WTC11 (cell line): ENCODE measurements around the gene MARVELD2.

ENCODE experiments used
- CREB1 ChIP-seq: sonication (generic); formaldehyde crosslinking; IDR thresholded peaks from 2 replicates; pipeline ENCODE4 v1.8.0; 2023; ENCODE audit warnings: mild to moderate bottlenecking, missing genetic modification reagents
- MXD4 ChIP-seq: fragments of 250-450 bp; sonication (Bioruptor Pico); IDR thresholded peaks from 2 replicates; pipeline ENCODE4 v1.8.0; 2021; ENCODE audit warnings: mild to moderate bottlenecking, moderate library complexity, borderline replicate concordance
- NR1H2 ChIP-seq: sonication (generic); formaldehyde crosslinking; IDR thresholded peaks from 2 replicates; pipeline ENCODE4 v1.9.0; 2021; ENCODE audit warnings: mild to moderate bottlenecking, moderate library complexity, missing genetic modification reagents
- TEAD4 ChIP-seq: sonication (generic); formaldehyde crosslinking; IDR thresholded peaks from 2 replicates; pipeline ENCODE4 v1.8.0; 2022; ENCODE audit warnings: mild to moderate bottlenecking, missing genetic modification reagents
- TP53 ChIP-seq: sonication (generic); formaldehyde crosslinking; IDR thresholded peaks from 2 replicates; pipeline ENCODE4 v1.8.1; 2023; ENCODE audit warnings: mild to moderate bottlenecking, missing genetic modification reagents
- ZNF396 ChIP-seq: fragments of 250-450 bp; sonication (Bioruptor Pico); IDR thresholded peaks from 2 replicates; pipeline ENCODE4 v1.8.0; 2021; ENCODE audit warnings: mild to moderate bottlenecking, moderate library complexity, borderline replicate concordance
- ZNF423 ChIP-seq: fragments of 250-450 bp; sonication (Bioruptor Pico); IDR thresholded peaks from 2 replicates; pipeline ENCODE4 v2.1.2; 2022; ENCODE audit warnings: mild to moderate bottlenecking, moderate library complexity
- TF ChIP-seq, protein P1 (sequence below): sonication (generic); formaldehyde crosslinking; IDR thresholded peaks from 2 replicates; pipeline ENCODE4 v1.8.0; 2022; ENCODE audit warnings: mild to moderate bottlenecking, missing genetic modification reagents
- TF ChIP-seq, protein P2 (sequence below): fragments of 200-600 bp; IDR thresholded peaks from 2 replicates; pipeline ENCODE4 v1.8.0; 2022; ENCODE audit warnings: antibody characterized with exemption
- TF ChIP-seq, protein P3 (sequence below): sonication (generic); formaldehyde crosslinking; IDR thresholded peaks from 2 replicates; pipeline ENCODE4 v1.8.1; 2023; ENCODE audit warnings: mild to moderate bottlenecking, missing genetic modification reagents, borderline replicate concordance
- TF ChIP-seq, protein P4 (sequence below): sonication (generic); formaldehyde crosslinking; IDR thresholded peaks from 2 replicates; pipeline ENCODE4 v1.8.1; 2023; ENCODE audit warnings: mild to moderate bottlenecking, missing genetic modification reagents

DNA sequence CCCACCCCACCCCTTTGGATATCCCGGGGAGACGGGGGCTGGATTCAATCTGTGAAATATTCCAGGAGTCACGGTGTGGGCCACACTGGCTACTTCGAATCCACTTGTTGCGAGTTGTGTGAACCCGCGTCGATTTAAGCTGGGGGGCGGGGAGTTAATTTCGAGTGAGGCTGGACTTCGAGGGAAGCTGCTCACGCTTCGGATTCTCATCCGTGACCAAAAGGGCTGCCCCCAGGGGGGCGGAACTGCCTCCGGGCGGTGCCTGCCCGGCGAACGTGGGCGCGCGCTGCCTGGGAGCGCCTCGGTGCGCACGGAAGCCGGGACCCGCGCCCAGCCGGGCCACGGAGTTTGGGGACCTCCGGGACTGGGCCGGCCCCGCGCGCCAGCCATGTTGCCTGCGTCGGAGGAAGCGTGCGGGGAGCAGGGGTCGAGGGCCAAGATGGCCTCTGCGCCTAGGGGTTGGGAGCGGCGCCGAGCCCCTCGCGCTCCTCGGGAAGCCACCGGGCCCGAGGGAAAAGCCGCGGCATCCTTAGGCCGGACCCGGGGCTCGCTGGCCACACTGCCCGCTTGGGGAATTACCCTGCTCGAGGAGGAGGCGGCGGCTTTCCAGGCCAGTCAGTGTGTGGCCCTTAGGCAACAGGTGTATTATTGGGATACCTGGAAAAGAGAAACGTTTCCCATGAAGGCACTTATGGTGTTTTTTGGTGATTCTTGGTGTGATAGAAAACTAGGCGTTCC is 78.6 kb downstream of the MARVELD2 start:
- TF ChIP-seq, protein P1, sequence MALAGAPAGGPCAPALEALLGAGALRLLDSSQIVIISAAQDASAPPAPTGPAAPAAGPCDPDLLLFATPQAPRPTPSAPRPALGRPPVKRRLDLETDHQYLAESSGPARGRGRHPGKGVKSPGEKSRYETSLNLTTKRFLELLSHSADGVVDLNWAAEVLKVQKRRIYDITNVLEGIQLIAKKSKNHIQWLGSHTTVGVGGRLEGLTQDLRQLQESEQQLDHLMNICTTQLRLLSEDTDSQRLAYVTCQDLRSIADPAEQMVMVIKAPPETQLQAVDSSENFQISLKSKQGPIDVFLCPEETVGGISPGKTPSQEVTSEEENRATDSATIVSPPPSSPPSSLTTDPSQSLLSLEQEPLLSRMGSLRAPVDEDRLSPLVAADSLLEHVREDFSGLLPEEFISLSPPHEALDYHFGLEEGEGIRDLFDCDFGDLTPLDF = no peak
- TF ChIP-seq, protein P2, sequence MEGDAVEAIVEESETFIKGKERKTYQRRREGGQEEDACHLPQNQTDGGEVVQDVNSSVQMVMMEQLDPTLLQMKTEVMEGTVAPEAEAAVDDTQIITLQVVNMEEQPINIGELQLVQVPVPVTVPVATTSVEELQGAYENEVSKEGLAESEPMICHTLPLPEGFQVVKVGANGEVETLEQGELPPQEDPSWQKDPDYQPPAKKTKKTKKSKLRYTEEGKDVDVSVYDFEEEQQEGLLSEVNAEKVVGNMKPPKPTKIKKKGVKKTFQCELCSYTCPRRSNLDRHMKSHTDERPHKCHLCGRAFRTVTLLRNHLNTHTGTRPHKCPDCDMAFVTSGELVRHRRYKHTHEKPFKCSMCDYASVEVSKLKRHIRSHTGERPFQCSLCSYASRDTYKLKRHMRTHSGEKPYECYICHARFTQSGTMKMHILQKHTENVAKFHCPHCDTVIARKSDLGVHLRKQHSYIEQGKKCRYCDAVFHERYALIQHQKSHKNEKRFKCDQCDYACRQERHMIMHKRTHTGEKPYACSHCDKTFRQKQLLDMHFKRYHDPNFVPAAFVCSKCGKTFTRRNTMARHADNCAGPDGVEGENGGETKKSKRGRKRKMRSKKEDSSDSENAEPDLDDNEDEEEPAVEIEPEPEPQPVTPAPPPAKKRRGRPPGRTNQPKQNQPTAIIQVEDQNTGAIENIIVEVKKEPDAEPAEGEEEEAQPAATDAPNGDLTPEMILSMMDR = no peak
- TF ChIP-seq, protein P3, sequence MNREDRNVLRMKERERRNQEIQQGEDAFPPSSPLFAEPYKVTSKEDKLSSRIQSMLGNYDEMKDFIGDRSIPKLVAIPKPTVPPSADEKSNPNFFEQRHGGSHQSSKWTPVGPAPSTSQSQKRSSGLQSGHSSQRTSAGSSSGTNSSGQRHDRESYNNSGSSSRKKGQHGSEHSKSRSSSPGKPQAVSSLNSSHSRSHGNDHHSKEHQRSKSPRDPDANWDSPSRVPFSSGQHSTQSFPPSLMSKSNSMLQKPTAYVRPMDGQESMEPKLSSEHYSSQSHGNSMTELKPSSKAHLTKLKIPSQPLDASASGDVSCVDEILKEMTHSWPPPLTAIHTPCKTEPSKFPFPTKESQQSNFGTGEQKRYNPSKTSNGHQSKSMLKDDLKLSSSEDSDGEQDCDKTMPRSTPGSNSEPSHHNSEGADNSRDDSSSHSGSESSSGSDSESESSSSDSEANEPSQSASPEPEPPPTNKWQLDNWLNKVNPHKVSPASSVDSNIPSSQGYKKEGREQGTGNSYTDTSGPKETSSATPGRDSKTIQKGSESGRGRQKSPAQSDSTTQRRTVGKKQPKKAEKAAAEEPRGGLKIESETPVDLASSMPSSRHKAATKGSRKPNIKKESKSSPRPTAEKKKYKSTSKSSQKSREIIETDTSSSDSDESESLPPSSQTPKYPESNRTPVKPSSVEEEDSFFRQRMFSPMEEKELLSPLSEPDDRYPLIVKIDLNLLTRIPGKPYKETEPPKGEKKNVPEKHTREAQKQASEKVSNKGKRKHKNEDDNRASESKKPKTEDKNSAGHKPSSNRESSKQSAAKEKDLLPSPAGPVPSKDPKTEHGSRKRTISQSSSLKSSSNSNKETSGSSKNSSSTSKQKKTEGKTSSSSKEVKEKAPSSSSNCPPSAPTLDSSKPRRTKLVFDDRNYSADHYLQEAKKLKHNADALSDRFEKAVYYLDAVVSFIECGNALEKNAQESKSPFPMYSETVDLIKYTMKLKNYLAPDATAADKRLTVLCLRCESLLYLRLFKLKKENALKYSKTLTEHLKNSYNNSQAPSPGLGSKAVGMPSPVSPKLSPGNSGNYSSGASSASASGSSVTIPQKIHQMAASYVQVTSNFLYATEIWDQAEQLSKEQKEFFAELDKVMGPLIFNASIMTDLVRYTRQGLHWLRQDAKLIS (CRISPR knock-in tag) = no peak
- TF ChIP-seq, protein P4, sequence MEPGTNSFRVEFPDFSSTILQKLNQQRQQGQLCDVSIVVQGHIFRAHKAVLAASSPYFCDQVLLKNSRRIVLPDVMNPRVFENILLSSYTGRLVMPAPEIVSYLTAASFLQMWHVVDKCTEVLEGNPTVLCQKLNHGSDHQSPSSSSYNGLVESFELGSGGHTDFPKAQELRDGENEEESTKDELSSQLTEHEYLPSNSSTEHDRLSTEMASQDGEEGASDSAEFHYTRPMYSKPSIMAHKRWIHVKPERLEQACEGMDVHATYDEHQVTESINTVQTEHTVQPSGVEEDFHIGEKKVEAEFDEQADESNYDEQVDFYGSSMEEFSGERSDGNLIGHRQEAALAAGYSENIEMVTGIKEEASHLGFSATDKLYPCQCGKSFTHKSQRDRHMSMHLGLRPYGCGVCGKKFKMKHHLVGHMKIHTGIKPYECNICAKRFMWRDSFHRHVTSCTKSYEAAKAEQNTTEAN (CRISPR knock-in tag) = no peak
- TF ChIP-seq TEAD4 (CRISPR knock-in tag) = peak; percentile 39; the same call in 1 of the 2 replicates
- TF ChIP-seq CREB1 (CRISPR knock-in tag) = 0 out of 2 replicates have a peak, but pooled peaks have one; percentile 29
- no peak for TF ChIP-seq NR1H2 (CRISPR knock-in tag)
- TF ChIP-seq MXD4 (CRISPR knock-in tag) = no peak
- TF ChIP-seq TP53 (CRISPR knock-in tag) = peak; percentile 50; the same call in 1 of the 2 replicates
- no peak for TF ChIP-seq ZNF423 (CRISPR knock-in tag)
- no peak for TF ChIP-seq ZNF396 (CRISPR knock-in tag)
